HG03460 (cell line): ENCODE data around the gene BHLHE41.

Experiments
- ATAC-seq: cut with Tn5 transposase; IDR thresholded peaks from one replicate; pipeline ENCODE4 v1.9.1; 2021; ENCODE audit not compliant: unreplicated experiment

BHLHE41 gene

DNA sequence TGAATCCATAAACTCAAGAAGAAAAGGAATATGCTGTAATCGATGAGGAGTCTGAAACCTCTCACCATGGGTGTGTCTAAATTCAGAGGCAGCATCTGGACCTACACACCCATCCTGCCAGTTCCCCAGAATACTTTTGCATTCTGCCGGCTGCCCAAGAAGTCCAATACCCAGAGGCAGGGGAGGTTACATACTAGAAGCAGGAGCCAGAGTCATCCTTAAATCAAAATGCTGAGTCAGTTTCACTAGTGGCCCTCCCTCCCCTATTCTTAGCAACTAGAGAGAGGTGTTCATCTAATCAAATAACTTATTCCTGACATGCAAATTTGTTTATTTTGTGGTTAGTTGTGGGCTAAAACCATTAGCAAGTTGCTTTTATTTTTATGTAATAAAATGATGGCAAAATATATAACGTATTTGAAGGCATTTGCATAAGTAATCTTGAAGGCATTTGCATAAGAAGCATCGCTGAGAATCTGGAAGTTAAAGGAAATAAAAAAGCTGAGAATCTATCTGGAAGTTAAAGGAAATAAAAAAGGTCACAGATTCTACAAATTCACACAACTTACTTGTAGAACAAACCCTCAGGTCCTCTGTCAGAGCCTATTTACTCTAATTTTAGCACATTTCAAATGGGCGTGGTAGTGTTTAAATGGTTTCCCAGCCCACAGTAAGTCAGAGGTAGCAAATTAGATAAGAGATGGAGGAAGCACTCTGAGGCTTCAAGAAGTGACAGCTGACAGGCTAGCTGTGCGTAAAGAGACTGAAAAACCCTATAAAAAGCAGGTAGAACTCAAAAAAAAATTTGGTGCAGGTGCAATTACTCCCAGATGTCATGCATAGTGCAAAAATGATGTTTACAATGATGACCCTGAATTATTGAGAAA is 7.8 kb downstream of the BHLHE41 start:
- ATAC-seq: no peak

DNA sequence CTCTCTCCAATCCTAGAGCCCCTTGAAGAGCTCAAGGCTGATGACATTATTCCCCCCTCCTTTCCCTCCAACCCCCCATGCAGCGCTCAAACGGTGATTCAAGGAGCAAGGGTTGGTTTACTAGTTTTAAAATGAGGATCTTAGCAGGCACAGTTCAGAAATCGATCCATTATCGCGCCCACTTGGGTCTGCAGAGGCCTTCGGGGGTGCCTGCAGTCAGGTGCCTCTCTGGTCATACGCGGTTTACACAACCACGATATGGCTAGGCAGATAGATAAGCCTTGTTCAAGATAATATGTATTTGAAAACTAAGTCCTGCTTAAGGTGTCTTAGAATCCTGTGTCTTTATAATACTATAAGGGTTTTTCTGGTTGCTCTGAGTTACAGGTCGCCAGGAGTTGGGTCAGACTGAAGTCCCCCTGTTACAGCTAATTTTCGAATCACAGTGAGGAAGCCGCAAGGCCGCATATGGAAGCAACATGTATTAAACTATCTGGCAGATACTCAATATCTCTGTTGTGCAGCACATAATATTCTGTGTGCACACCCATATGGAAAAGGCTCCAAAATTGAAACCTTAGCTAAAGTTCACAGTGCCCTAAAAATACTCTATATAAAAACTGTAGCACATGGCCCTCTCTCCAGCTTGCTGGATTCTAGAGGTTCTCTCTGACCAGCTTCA is 10.0 kb downstream of the BHLHE41 start:
- no peak for ATAC-seq

DNA sequence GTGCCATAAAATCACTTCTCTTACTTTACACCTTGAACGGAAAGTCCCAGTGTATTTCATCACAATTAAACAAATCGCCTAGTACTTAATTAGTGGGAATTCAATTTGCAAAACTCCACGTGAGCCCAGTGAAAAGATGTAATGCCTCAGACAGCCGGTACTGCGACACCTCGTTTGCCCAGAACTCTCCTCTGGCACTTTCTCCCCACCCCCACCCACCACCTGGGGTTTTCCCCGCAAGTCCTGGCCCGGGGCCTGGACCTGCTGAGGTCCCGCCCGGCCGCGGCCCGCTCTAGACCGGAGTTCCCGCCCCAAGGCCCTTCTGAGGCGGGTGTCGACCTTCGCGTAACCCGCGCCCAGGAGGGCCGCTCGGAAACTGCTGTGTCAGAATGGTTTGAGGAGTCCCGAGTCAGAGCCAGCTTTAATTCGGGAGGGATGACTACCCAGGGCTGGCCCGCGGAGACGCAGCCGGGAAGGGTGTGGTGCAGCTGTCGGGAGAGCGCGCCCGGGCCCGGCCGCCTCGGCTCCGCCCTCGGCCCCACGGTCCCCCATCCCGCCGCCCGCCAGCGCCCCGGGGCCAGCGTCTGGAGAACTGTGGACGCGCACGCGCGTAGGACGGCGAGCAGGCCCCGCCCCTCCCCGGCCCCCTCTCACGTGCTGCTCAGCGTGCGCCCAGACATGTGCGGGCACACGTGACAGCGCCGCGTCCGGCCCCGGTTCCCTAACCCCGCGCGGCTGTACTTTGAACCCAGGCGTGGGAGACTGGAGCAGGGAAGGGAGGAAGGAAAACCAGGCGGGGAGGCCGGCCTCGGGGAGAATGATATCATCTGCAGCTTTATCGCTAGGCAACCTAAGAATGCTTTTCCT is 10.8 kb downstream of the BHLHE41 start:
- ATAC-seq: peak; percentile 57

DNA sequence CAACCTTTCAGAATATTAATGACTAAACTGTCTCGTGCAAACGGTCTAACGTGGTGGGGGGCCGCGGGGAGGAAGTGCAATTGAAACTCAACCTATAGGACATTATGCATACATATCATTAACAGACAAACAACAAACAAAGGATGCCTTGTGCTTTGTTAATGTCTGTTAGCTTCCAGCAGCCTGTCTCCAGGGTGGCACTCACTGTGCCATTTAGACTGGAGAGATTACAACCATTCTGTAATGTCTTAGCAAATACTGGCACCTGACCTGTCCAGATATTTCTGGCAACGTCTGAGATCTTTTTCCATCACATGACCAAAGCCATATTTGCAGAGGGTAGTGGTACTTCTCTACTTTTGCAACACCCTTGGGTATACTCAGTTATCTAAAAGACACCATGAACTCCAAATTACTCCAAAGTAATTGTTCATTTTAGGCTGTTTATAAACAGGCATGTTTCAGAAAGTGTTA is 11.6 kb downstream of the BHLHE41 start:
- ATAC-seq: no peak

DNA sequence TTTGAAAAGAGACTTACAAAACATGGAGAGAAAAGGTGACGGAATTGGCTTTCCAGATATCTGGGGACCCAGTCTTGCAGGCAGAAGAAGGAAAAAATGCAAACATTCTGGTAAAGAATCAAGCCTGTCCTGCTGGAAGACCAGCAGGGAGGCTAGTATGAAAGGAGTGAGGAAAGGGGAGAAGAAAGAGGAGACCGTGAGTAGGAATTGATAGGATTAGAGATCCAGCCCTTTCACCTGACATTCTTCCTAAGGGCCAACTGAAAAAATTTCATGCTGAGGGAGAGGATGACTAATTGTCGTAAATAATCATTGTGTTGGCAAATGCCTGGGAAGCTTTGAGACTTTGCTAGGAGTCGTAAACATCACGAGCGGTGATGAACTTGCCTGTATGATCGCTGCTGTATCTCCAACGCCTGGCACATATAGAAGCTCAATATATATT is 12.1 kb downstream of the BHLHE41 start:
- ATAC-seq: no peak

DNA sequence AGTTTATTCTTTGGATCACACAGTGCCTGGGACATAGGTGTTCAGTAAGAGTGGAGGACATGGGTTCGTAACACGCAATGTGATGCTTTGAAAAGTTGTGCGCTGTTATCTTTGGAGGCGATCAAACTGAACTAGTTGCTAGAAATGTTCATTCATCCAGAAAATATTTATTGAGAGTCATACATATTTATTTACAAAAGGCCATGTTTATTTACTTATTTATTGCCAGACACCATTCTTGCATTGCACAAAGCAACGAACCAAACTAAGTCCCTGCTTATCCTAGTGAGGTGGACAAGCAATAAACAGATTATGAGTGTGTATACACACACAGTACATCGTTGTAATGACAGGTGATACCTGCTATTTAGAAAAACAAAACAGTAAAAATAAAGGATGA is 12.6 kb downstream of the BHLHE41 start:
- ATAC-seq: no peak

DNA sequence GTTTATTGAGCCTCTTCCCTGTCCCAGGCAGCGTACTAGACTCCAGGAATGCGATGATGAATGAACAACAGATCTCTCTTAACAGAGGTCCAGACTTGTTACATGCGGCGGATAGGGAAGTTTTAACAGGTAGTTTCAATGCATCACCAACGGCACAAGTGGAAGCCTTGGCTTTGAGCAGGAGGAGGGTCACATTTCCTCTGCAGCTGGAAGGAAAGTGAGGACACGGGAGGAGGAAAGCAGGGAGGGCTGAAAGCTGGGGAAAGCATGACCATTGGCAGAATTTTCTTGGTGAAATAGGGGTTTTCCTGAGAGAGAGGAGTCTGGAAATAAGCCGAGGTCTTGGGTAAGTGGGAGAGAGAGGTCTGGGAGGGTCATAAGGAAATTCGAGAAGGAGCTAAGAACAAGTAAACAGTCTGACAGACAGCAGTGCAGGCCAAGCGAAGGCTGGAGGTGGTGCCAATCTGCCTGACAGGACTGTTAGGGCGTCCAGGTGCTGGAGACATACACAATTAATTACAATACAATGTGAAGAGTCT is 15.4 kb downstream of the BHLHE41 start:
- ATAC-seq: no peak

DNA sequence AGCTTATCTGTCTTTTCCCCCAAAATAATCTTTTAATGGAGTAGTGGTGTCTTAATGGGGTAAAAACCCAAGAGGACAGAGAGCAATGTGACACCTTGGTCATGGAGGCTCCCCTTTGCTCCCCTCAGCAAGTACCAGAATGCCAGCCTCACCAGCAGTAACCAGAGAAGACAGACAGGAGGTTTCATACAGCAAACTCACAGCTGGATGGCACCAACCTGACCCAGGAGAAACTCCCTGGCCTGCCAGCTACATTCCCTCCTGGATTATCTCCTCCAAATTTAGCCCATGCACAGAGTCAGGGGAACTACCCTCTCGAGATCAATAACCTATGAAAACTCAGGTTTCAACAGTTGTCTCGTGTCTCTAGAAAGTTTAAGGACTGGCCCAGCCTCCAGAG is 15.9 kb downstream of the BHLHE41 start:
- ATAC-seq: no peak

DNA sequence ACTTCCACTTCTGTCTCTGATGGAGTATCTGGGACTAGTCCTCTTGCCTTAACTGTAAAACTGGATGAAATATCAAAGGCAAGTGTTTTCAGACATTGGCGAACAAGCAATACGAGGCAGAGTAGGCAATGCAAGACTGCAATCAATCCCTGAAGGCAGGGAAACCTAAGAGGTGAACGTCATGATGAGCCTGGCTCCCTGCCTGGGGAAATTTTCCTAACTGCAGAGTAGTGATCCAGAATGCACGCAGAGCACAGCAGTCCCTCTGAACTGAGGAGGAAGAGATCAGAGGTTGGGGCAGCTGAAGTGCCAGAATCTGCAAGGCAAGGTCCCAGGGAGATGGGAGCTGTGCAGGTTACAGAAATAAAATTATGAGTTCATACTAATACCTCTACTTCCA is 18.5 kb downstream of the BHLHE41 start:
- ATAC-seq: no peak

DNA sequence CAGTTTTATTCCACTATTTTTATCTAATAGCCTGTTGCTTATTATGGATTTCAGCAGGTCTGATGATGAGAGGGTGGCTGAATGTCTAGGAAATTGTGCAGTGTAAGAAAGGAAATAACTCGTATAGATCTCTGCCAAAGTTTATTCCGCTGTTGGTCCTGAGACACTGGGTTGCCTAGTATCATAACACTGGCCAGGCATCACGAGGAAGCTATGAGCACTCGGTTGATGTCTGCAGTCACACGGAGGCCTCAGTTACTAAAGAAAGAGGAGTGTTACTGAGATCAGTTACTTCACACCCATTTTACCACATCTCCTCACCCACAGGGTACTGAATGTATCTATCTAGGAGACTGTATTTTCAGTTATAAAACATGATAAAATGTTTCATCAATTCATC is 21.9 kb downstream of the BHLHE41 start:
- no peak for ATAC-seq

DNA sequence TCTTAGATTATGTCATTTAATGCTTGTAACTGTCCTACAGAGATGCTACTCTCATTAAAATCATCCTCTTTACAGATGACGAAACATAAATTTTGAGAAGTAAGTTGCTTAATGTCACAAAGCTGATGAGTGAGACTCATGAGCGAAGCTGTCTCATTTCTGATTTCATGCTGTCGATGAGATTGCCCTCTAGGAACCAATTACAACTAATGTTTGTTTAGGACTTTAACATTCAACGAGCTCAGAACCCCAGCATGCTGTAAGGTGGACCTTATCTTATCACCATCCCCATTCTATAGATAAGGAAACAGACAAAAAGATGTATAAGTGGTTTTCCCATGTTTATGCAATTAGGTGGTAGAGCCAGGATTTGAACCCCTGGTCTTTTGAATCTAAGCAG is 23.1 kb downstream of the BHLHE41 start:
- ATAC-seq: no peak

DNA sequence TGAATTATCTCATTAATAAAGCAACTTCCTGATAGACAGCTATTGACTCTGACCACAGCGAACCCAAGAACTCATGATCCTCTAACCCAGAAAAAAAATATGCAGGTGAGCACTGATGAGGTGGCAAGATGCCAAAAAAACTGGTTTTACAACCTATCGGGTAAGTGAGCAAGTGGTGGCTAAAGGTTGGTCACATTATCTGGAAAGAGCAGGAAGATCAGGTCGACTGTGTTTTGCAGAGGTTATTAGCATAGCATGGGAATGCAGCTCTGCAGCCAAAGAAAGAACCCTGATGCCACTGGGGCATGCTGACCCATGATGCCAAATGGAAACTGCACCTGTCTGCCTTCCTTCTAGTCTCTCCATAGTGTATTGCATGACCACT is 23.5 kb downstream of the BHLHE41 start:
- no peak for ATAC-seq

DNA sequence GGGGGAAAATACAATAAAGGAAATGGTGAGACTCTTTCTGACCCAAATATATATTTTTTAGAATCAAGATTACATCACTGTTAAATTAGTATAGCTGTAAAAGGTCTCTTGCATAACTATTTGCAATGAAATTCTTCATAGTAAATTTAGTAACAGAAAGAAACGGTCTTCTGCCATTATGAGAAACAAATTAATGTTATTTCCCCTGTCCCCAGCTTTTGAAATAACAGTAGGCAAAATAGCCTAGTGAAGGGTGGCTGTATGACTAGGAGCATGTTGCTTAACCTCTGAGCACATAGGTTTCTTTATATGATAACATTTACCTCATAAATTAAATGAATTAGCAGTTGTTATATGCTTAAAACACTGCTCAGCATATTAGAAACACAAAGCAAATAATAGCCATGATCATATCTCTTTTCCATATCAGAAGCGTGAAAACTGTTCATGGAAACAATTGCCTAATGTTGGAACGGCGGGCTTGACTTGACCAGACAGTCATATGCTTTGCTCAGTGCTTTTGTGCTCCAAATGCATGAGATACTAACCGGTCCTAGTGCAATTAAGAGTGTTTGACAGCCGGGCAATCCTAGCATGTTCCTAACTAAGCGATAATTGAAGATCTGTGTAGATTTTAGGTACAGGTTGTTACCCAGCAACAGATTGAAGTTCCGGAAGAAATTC is 24.0 kb downstream of the BHLHE41 start:
- ATAC-seq: no peak

DNA sequence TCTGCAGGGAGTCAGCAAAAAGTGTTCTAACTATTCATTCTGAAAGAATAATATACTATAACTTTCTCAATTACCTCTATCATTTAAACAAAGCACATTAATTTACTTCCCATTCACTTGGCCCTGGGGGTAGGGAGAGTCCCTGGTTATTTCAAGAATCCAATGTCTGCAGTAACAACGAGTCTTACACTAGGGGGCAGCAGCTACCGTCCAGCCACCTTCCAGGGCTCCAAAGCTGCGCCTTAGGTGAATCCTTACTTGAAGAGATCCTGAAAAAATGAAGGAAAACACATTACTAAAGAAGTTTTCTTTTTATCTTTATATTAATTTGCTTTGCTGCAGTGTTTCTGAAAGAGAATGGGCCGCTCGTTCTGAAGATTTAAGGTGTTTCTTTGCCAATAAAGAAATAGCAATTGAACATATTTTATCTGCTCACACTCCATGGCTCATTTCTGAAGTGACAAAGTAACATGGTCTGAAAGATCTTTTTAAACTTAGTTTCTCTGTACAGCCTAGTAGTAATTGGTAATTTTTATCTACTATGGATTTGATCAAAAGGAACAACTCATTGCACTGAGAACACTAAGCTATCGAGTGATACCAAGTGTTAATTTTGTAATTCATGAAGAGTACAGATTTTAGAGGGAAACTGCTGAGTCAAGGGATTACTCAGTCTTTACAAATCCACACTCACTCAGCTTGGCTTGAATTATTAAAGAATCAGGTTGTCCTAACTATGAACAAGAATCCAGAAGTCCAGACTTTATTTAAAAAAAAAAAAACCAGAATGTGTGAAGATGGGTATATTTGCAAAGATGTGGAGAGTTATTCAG is 27.6 kb downstream of the BHLHE41 start:
- ATAC-seq: no peak

DNA sequence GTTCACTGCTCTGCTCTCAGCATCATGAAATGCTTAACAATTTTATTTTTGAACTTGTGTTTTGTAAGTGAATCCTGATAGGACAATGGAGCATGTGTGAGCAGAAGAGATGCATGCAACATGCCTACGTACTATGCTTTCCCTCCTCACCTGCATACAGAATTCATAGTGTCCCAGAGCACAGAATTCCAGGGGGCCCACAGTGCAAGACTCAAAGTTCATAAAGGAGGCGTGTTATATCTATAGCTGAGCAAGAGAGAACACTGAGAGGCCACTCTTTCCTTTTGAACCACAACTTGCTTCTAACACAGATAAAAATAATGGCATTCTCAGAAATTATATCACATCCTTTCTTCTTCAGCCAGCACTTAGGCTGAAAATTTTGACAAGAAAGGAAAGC is 28.8 kb downstream of the BHLHE41 start:
- ATAC-seq: no peak

DNA sequence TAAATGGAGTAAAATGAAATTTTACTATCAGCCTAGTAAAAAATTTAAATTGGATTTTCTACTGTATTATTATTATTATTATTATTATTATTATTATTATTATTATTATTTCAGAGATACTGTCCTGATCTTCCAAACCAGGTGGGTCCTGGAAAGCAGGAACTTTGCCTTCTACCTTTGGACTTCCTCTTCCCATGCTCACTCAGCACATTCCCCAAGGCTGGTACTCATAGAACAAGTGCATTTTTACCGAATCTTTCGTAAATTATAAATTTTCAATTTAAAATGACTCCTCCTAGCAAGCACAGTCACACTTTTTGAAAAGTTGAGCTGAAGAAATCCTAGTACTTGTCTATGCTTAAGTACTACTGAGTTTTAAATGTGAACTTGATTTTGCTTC is 29.7 kb downstream of the BHLHE41 start:
- no peak for ATAC-seq

DNA sequence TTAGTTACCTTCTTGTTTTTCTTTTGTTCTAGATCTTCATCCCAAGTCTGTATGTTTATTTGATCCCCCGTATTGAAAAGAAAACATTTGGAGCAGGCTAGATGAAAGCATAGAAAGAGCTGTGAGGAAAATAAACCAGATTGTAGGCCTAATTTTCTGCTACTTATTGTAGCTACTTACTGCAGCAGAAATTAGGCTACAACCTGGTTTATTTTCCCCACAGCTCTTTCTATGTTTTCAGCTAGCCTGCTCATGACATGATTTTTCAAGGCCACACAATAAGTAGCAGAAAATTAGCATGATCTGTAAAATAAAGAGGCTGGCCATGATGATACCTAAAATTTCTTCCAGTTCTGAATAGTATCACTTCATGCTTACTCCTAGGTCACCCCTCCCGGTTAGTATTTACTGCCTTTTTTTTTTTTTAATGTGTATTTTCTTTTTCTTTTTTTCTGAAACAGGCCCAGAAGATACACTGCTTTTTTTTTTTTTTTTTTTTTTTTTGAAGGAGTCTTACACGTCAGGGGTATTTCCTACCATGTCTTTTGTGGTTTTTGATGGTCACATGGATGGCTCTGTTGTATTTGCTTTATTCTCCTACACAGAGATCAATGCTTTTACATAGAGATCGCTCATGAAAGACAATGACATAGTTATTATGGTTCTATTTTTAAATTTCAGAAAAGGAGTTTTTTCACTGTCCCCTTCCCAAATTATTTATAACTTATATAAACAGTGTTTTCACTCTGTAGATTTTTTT is 32.3 kb downstream of the BHLHE41 start:
- ATAC-seq: no peak

DNA sequence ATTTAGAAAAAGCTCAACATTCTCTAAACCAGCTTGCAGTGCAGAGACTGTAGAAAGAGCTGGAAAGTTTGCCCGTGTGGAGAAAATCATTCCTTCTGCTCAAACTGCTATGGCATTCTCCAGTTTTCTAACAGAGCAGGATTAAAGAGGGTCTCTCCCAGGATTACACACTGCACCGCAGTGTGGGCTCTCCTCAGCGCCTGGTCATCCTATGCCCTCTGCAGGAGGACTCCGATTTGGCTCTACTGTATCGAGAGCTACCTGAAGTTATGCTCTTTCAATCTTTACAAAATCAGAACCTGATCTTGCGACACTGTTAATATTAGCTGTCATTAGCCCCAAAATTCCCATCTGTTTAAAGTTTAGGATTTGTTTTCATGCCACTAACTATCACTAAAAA is 33.0 kb downstream of the BHLHE41 start:
- ATAC-seq: no peak
